A673 (cell line): ENCODE measurements around the gene TRUB2. TPM values are rescaled to one million over a fixed set of nuclear protein-coding genes. Genes with fewer than 3 reads are reported as not detected.

Experiments
- BruUV-seq: library from RNA; stranded (reverse); fragments of 400-500 nt; replicated peaks from 2 replicates; lab custom pipeline; 2021; lab: Mats Ljungman, UMichigan
- CTCF ChIA-PET: fragments of 300-600 bp; sonication (Branson Sonifier 250); formaldehyde crosslinking; loops from one replicate; lab custom pipeline; 2022; ENCODE audit warnings: antibody characterized with exemption; lab: Charles Lee
- POLR2A ChIA-PET: fragments of 300-600 bp; sonication (Branson Sonifier 250); formaldehyde crosslinking; loops from one replicate; lab custom pipeline; 2022; ENCODE audit warnings: antibody characterized with exemption; ENCODE audit not compliant: low non-redundant PET; lab: Charles Lee
- DNase-seq: peaks from one replicate; pipeline ENCODE4 v3.0.0-alpha.2; 2015; ENCODE audit warnings: low spot score
- H3K27ac ChIP-seq: fragments of 200-600 bp; sonication (generic); 2 replicates; pipeline ENCODE4 v1.5.1; 2016; ENCODE audit warnings: mixed run types, low read depth, mild to moderate bottlenecking, mixed read lengths, antibody characterized with exemption, low read length; ENCODE audit not compliant: poor library complexity, severe bottlenecking
- H3K27me3 ChIP-seq: fragments of 200-600 bp; sonication (generic); replicated peaks from 2 replicates; pipeline ENCODE4 v1.6.1; 2017; ENCODE audit warnings: mixed run types, low read depth, mild to moderate bottlenecking, mixed read lengths, antibody characterized with exemption, low read length; ENCODE audit not compliant: insufficient read depth, poor library complexity
- H3K36me3 ChIP-seq: fragments of 200-600 bp; sonication (generic); 2 replicates; pipeline ENCODE4 v1.6.1; 2016; ENCODE audit warnings: mixed run types, mild to moderate bottlenecking, mixed read lengths, antibody characterized with exemption, low read length; ENCODE audit not compliant: insufficient read depth, poor library complexity, severe bottlenecking
- H3K4me1 ChIP-seq: fragments of 200-600 bp; sonication (generic); 2 replicates; pipeline ENCODE4 v1.6.1; 2017; ENCODE audit warnings: mixed run types, mild to moderate bottlenecking, mixed read lengths, antibody characterized with exemption, low read length; ENCODE audit not compliant: insufficient read depth, poor library complexity, severe bottlenecking
- H3K4me3 ChIP-seq: fragments of 200-600 bp; sonication (generic); 2 replicates; pipeline ENCODE4 v1.5.1; 2016; ENCODE audit warnings: low read depth, mixed run types, mild to moderate bottlenecking, mixed read lengths, low read length; ENCODE audit not compliant: poor library complexity, severe bottlenecking
- H3K9me3 ChIP-seq: fragments of 200-600 bp; sonication (generic); 2 replicates; pipeline ENCODE4 v1.6.1; 2016; ENCODE audit warnings: mixed run types, low read depth, mild to moderate bottlenecking, mixed read lengths, antibody characterized with exemption, low read length; ENCODE audit not compliant: poor library complexity, severe bottlenecking
- EZH2 ChIP-seq: fragments of 200-600 bp; sonication (generic); IDR thresholded peaks from 2 replicates; pipeline ENCODE4 v1.6.1; 2017; ENCODE audit warnings: borderline replicate concordance, low read depth, mild to moderate bottlenecking, mixed read lengths, antibody characterized with exemption, low read length; ENCODE audit not compliant: poor library complexity, severe bottlenecking
- intact Hi-C: fragments of 100-400 bp; cut with micrococcal nuclease; formaldehyde crosslinking; loops from one replicate; pipeline ENCODE4 v1.10.0; 2022; ENCODE audit not compliant: unreplicated experiment
- total RNA-seq: library from RNA; stranded (reverse); gene quantifications from 2 replicates; pipeline ENCODE4 v1.2.3, GENCODE V29; 2021
- TF ChIP-seq, protein P1 (sequence below): fragments of 300-800, 200-600 bp; sonication (generic); conservative IDR thresholded peaks from 2 replicates; pipeline ENCODE4 v1.5.1; 2017; ENCODE audit warnings: low read depth, mild to moderate bottlenecking, antibody characterized with exemption, low read length, moderate library complexity, mixed read lengths

TRUB2 gene
- total RNA-seq, 1 experiment from 2014 or later: 57.4 TPM

DNA sequence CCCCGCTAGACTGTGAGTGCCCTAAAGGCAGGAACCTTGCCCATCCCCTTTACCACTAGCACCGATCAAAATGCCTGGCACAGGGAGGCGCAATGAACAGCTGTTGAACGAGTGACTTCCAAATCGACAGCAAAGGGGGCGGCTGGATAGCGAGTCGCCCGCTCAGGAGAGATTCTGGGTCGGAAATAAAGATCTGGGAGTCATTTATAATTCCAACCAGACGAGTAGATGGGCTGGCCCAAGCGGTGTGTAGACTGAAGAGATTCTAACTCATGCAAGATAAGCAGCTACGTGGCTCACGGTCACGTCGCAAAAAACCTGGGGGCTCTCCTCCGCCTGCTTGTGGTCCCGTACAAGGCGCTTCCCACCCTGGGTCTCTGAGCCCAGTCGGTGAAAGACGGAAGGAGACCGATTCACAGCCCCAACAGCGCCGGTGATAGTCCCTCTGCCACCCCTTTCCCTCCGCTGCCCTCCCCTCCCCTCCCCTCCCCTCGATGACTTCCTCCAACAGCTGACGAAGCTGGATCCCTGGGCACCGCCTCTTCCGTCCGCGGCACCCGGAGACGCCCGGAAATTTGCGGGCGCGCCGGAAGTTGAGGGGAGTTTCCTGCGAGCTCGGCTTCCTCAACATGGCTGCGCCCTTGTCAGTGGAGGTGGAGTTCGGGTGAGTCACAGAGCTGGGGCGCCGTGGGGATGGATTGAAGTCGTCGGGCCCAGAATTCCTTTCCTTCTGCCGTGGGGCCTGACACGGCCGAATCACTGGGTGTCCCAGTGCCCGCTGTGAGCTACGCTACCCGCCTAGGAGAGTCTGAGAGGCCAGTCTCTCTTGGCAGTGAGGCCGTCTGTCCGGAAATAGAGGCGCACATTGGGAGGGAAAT is 48.7 kb upstream of the TRUB2 start, which contains the start of gene URM1:
Gene URM1 (plus strand): TSS at position 623 of the 878 bp plus-strand sequence. CDS start 7 bp downstream, at position 630.
- Histone ChIP-seq H3K9me3 (no peaks in the 10 kb centered on the region), H3K4me1 (peaks cover 6% of the 10 kb centered on the region), H3K27ac (peak within 1 kb of the TSS; percentile 77), H3K36me3 (no peaks in the 10 kb centered on the region), H3K4me3 (peak within 1 kb of the TSS; percentile 91), H3K27me3 (no peaks in the 10 kb centered on the region)
- POLR2A ChIA-PET: interaction anchor here (0.6 to 1.0 kb wide), 3 partner anchors 9 to 947 kb away, joined by 4 to 14 read pairs (median 8); partner anchors contain the start of gene ZNF79
- peak; percentile 99 for DNase-seq
- CTCF ChIA-PET: interaction anchor here (0.7 to 1.2 kb wide), 2 partner anchors 9 to 68 kb away, joined by 3 to 4 read pairs; no protein-coding TSS in a partner anchor
- intact Hi-C loops: no loop called here
- TF ChIP-seq, protein P1, sequence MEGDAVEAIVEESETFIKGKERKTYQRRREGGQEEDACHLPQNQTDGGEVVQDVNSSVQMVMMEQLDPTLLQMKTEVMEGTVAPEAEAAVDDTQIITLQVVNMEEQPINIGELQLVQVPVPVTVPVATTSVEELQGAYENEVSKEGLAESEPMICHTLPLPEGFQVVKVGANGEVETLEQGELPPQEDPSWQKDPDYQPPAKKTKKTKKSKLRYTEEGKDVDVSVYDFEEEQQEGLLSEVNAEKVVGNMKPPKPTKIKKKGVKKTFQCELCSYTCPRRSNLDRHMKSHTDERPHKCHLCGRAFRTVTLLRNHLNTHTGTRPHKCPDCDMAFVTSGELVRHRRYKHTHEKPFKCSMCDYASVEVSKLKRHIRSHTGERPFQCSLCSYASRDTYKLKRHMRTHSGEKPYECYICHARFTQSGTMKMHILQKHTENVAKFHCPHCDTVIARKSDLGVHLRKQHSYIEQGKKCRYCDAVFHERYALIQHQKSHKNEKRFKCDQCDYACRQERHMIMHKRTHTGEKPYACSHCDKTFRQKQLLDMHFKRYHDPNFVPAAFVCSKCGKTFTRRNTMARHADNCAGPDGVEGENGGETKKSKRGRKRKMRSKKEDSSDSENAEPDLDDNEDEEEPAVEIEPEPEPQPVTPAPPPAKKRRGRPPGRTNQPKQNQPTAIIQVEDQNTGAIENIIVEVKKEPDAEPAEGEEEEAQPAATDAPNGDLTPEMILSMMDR: no peak; the same call in 1 of the 2 replicates
- TF ChIP-seq EZH2: no peak
- TSS peak; percentile 97 for BruUV-seq

DNA sequence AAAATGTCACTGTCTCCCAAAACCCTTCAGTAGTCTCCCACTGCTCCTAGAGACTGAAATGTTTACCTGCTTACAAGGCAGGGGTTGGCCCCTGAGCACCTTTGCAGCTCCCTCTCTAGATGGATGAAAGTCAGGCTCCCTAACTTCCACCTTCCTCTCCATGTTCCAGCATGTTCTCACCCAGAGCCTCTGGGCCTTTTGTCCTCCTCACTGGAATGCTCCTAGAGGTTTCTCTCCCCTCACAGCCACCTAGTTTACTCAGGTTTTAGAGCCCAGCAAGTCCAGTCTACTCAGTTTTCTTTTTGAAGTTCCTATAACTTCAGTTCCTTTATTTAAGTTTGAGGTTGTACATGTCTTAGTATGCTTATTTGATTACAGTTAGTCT is 48.1 kb upstream of the TRUB2 start:
- ChIA-PET CTCF (interaction anchor here (1.2 kb wide), 1 partner anchor 8 kb away, joined by 4 read pairs; no protein-coding TSS in a partner anchor), POLR2A (no interaction called here)
- no TSS peak for BruUV-seq
- no peak for DNase-seq
- Histone ChIP-seq H3K4me1 (peaks cover 10% of the 10 kb centered on the region), H3K4me3 (peak overlapping the region; percentile 91), H3K36me3 (no peaks in the 10 kb centered on the region), H3K27ac (peak overlapping the region; percentile 77), H3K27me3 (no peaks in the 10 kb centered on the region), H3K9me3 (no peaks in the 10 kb centered on the region)
- TF ChIP-seq, protein P1: no peak
- TF ChIP-seq EZH2: no peak
- intact Hi-C loops: no loop called here

DNA sequence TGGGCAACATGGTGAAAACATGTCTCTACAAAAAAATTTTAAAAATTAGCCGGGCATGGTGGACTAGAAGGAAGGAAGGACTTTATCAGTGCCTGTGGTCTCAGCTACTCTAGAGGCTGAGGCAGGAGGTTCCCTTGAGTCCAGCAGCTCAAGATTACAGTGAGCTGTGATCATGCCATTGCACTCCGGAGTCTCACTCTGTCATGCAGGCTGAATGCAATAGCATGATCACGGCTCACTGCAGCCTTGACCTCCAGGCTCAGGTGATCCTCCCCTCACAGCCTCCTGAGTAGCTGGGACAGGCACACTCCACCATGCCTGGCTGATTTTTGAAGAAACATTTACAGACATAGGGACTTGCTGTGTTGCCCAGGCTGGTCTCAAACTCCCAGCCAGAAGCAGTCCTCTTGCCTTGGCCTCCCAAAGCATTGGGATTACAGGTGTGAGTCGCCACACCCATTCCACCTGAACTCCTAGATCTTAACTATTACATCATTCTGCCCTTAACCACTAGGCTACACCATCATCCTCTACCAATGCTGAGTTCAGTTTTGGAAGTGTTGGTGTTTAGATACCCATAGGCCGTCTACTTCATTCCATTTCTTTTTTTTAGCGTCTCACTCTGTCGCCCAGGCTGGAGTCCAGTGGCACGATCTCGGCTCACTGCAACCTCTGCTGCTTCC is 46.9 kb upstream of the TRUB2 start:
- DNase-seq: no peak
- no peak for TF ChIP-seq EZH2
- TF ChIP-seq, protein P1: no peak
- Histone ChIP-seq H3K27me3 (no peaks in the 10 kb centered on the region), H3K4me3 (no peak overlapping the region), H3K27ac (no peak overlapping the region), H3K9me3 (no peaks in the 10 kb centered on the region), H3K36me3 (no peaks in the 10 kb centered on the region), H3K4me1 (peaks cover 20% of the 10 kb centered on the region)
- BruUV-seq: no TSS peak
- intact Hi-C loops: no loop called here
- ChIA-PET CTCF (no interaction called here), POLR2A (no interaction called here)
